ENCODE results near the gene DAGLA. TPM values are rescaled to one million over a fixed set of nuclear protein-coding genes. Genes with fewer than 3 reads are reported as not detected.
A peak's percentile ranks its signal among the peaks of the same experiment; 100 is the strongest.

DAGLA gene
- total and polyA plus RNA-seq, 8 donors: 3.7 to 6.9 (median 5.2) TPM

DNA sequence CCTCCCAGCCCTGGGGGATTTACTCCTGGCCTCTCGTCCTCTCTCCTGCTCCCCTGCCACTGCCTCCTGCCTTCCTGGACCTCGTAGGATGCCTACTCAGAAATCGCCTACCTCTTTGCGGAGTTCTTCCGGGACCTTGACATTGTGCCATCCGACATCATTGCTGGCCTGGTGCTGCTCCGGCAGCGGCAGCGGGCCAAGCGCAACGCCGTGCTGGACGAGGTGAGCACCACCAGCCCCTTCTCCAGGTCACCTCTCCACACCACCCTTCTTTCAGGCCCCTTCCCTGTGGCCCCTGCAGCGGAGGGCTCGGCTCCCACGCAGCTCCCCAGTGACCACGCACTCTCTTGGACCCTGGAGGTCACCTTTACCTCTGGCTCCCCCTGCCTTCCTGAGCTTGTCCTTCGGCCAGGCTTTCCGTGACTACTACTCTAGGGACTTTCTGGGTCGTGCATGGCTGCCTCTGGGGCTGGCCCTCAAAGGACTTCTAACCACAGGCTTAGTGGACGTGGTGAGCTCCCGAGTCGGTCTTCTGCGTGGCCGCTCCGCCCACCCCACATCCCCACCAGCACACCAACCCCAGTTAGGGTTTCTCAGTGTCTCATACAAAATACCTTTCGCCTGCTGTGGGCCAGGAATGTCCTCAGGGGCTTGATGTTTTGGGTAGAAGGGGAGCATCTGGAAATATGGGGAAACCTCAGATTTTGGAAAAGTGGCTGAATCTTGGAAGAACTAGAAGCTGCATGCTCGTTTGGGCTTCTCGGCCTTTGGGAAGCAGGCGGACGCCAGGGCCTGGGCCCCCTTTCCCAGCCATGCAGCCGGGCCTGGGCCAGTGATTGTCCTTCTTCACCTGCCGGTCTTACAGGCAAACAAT lies 48.1 kb downstream of the DAGLA start:
- no peak for DNase-seq
- H3K27ac ChIP-seq: no peak overlapping the region
- H3K9me3 ChIP-seq: no peaks in the 10 kb centered on the region
- no peaks in the 10 kb centered on the region for H3K27me3 ChIP-seq
- WGBS, 2 donors: 93 to 94% methylated on average over 33 of the region's 33 CpGs
- H3K4me1 ChIP-seq: peaks cover 0 to 19% (median 5%) of the 10 kb centered on the region in 3 donors
- TF ChIP-seq, protein P1, sequence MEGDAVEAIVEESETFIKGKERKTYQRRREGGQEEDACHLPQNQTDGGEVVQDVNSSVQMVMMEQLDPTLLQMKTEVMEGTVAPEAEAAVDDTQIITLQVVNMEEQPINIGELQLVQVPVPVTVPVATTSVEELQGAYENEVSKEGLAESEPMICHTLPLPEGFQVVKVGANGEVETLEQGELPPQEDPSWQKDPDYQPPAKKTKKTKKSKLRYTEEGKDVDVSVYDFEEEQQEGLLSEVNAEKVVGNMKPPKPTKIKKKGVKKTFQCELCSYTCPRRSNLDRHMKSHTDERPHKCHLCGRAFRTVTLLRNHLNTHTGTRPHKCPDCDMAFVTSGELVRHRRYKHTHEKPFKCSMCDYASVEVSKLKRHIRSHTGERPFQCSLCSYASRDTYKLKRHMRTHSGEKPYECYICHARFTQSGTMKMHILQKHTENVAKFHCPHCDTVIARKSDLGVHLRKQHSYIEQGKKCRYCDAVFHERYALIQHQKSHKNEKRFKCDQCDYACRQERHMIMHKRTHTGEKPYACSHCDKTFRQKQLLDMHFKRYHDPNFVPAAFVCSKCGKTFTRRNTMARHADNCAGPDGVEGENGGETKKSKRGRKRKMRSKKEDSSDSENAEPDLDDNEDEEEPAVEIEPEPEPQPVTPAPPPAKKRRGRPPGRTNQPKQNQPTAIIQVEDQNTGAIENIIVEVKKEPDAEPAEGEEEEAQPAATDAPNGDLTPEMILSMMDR (IDR thresholded peaks at IDR 0.05): no peak
- no peak for FAIRE-seq
- ATAC-seq: no peak
- no peak overlapping the region for H3K4me3 ChIP-seq
- H3K36me3 ChIP-seq: peaks cover 0 to 28% (median 0%) of the 10 kb centered on the region in 3 donors
- intact Hi-C loops (cut with DNase I): no loop called here

DNA sequence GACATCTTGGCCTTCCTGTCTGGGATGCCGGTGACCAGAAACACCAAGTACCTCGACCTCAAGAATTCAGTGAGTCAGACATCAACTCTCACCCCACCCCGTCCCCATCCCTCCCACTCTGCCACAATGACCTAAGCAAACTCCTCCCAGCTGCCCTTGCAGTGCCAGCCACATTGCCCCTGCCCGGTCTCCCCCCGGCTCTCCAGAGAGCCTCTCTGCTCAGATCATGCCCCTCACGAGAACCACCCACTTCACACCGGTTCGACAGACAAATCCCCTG lies 48.7 kb downstream of the DAGLA start:
- no peak for DNase-seq
- WGBS, 2 donors: 86 to 88% methylated on average over 8 of the region's 8 CpGs
- Histone ChIP-seq H3K9me3 (no peaks in the 10 kb centered on the region), H3K27ac (no peak overlapping the region), H3K4me1 (peaks cover 0 to 19% (median 5%) of the 10 kb centered on the region in 3 donors), H3K27me3 (no peaks in the 10 kb centered on the region), H3K36me3 (peaks cover 0 to 23% (median 0%) of the 10 kb centered on the region in 3 donors), H3K4me3 (no peak overlapping the region)
- no peak for FAIRE-seq
- intact Hi-C loops (cut with DNase I): no loop called here
- ATAC-seq: no peak
- TF ChIP-seq, protein P1 (IDR thresholded peaks at IDR 0.05): no peak

DNA sequence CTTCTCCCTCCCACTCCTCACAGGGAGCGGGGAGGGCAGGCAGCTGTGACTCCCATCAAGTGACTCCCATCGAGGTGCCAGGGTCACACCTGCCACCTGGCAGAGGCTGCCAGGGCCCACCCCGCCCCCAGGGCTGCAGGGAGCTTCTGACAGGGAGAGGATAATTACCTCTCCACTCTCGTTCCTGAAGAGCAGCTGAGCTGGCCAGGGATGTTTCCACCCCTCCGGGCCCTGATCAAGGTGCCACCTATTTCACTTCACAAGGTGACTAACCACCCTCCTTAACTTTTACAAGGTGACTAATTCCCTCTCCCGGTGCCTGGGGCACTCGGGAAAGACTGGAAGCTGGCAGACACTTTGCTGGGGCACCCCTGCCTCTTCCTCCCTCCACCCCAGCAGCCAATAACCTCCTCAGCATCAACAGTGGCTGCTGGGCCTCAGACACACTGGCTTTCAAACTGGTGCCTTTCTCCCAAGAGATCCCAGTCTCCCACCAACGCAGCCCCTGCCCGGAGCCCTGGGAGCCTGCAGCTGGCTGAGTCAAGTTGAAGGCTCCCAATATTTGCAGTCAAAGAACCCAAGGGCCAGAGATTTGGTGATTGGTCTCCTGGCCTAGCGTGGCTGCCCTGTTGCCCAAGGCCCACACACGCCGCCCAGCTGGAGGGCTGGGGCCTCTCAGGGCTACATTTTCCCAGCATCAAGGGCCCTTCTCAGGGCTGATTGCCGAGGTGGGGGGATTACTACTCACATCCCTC lies 50.2 kb downstream of the DAGLA start:
- peaks cover 0 to 19% (median 5%) of the 10 kb centered on the region in 3 donors for H3K4me1 ChIP-seq
- peaks cover 0 to 23% (median 0%) of the 10 kb centered on the region in 3 donors for H3K36me3 ChIP-seq
- DNase-seq (peak in 4 of 6 donors; percentile 48 to 75 (median 70)), FAIRE-seq (no peak), ATAC-seq (peak; percentile 19 to 57 (median 44))
- 37 to 40% methylated on average over 13 of the region's 13 CpGs for WGBS, 2 donors
- intact Hi-C loops (cut with DNase I): loop anchor here in 2 of 3 donors (5.0 to 10.0 kb wide), 2 partner anchors 46 to 58 kb away; partner anchors contain the start of gene DAGLA (in 1 of the 2)
- H3K4me3 ChIP-seq: no peak overlapping the region
- TF ChIP-seq, protein P1 (IDR thresholded peaks at IDR 0.05): no peak
- no peaks in the 10 kb centered on the region for H3K9me3 ChIP-seq
- peak overlapping the region in 3 of 4 donors; percentile 17 to 41 (median 22) for H3K27ac ChIP-seq
- no peaks in the 10 kb centered on the region for H3K27me3 ChIP-seq

DNA sequence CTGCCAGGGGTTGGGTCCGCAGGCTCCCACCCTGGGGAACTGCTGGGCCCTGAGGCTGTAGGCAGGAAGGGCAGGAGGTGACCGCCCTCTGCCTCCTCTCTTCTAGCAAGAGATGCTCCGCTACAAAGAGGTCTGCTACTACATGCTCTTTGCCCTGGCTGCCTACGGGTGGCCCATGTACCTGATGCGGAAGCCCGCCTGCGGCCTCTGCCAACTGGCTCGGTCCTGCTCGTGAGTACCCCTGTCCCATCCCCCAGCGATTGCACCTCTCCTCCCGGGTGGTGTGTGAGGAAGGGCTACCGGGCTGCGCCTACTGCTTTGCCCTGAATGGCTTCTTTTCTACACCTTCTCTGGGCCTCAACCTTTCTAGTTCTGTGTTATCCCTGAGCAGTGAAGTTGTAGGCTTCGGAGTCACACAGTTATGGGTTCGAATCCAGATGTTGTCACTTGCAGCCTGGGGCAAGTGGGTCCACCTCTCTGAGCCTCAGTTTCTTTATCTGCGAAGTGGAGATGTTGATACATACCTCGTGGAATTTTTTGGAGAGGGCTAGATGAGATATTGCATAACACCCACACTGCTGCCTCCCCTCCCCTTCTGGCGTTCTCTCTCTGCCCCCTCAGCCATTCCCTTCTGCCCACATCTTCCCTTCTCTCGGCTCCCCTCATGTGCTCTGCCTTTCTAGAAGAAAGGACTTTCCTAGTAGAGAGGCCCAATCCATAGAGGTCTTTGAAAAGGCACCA lies 51.2 kb downstream of the DAGLA start:
- WGBS, 2 donors: 84% methylated on average over 19 of the region's 19 CpGs
- Histone ChIP-seq H3K4me1 (peaks cover 0 to 19% (median 5%) of the 10 kb centered on the region in 3 donors), H3K9me3 (no peaks in the 10 kb centered on the region), H3K27ac (peak overlapping the region in 1 of 4 donors; percentile 41), H3K36me3 (peaks cover 0 to 26% (median 3%) of the 10 kb centered on the region in 3 donors), H3K4me3 (no peak overlapping the region), H3K27me3 (no peaks in the 10 kb centered on the region)
- no peak for FAIRE-seq
- intact Hi-C loops (cut with DNase I): loop anchor here in 2 of 3 donors (5.0 to 10.0 kb wide), 2 partner anchors 47 to 59 kb away; partner anchors contain the start of gene DAGLA (in 1 of the 2)
- TF ChIP-seq, protein P1 (IDR thresholded peaks at IDR 0.05): no peak
- DNase-seq: peak in 1 of 6 donors; percentile 67
- ATAC-seq: no peak

Measured in pancreas (tissue), 10 donors.